SK-N-SH treated with all-trans-retinoic acid at 6 μM for 48 hours (cell line): ENCODE results near the gene GRAMD1B.

Experiments used
- CREB5 ChIP-seq: fragments of 250-450 bp; sonication (Bioruptor Pico); IDR thresholded peaks from 2 replicates; pipeline ENCODE4 v1.5.1; 2020; ENCODE audit warnings: low read depth, mild to moderate bottlenecking, moderate library complexity
- CSDC2 ChIP-seq: fragments of 250-450 bp; sonication (Bioruptor Pico); IDR thresholded peaks from 2 replicates; pipeline ENCODE4 v1.5.0; 2020; ENCODE audit warnings: mild to moderate bottlenecking, moderate library complexity
- CSRNP3 ChIP-seq: fragments of 250-450 bp; sonication (Bioruptor Pico); IDR thresholded peaks from 2 replicates; pipeline ENCODE4 v1.5.1; 2021; ENCODE audit warnings: mild to moderate bottlenecking, moderate library complexity
- OSR1 ChIP-seq: fragments of 250-450 bp; sonication (Bioruptor Pico); IDR thresholded peaks from 2 replicates; pipeline ENCODE4 v1.8.0; 2022; ENCODE audit warnings: moderate library complexity, mild to moderate bottlenecking, inconsistent platforms
- PATZ1 ChIP-seq: fragments of 250-450 bp; sonication (Bioruptor Pico); IDR thresholded peaks from 2 replicates; pipeline ENCODE4 v1.8.0; 2020; ENCODE audit warnings: mild to moderate bottlenecking, moderate library complexity, borderline replicate concordance
- RARB ChIP-seq: fragments of 250-450 bp; sonication (Bioruptor Pico); IDR thresholded peaks from 2 replicates; pipeline ENCODE4 v1.8.0; 2021; ENCODE audit warnings: mild to moderate bottlenecking, moderate library complexity
- TCF4 ChIP-seq: fragments of 250-450 bp; sonication (Bioruptor Pico); IDR thresholded peaks from 2 replicates; pipeline ENCODE4 v1.8.0; 2021; ENCODE audit warnings: mild to moderate bottlenecking, moderate library complexity, borderline replicate concordance
- ZFP30 ChIP-seq: fragments of 450-650 bp; formaldehyde crosslinking; IDR thresholded peaks from 2 replicates; pipeline ENCODE4 v1.5.0; 2022; ENCODE audit warnings: mild to moderate bottlenecking, moderate library complexity

- no peak for TF ChIP-seq RARB
- no peak for TF ChIP-seq CSDC2 (CRISPR knock-in tag)
- TF ChIP-seq ZFP30 (CRISPR knock-in tag) = no peak
- TF ChIP-seq CSRNP3 (CRISPR knock-in tag) = no peak
- no peak for TF ChIP-seq TCF4 (CRISPR knock-in tag)
- TF ChIP-seq PATZ1 (CRISPR knock-in tag) = no peak
- TF ChIP-seq CREB5 = no peak
- no peak for TF ChIP-seq OSR1 (CRISPR knock-in tag)
Observed at GRCh38 chr11:123416566-123416965, 13.5 kb upstream of the GRAMD1B start.
